ENCODE measurements around the gene NAB2.

Gene NAB2

DNA sequence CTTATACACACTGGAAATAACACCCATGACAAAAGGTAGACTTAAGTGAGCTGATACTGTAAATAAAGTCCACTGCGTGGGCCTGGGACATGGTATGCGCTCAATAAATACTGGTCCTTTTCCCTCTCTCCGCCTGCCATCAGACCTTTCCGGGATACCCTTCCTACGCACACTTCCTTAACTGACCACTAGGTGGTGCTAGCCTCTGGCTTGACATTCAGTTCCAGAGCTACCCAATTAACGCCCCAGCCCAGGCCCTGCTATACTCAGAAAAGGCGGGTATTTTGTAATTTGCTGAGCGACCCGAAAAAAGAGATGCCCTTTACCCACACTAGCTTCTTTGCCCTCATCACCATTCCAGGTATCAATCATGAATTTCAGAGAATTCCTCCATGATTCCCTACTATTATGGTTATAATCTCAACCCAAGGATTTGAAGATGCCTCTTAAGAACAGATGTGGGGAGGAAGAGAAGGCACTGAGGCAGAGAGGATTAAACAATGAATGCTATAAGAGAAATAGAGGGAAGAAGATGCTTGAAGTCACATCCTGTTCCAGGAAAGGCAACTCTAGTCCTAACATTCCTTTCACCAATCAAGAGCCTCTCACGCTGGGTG lies 35.5 kb downstream of the NAB2 start:
- H3K56ac ChIP-seq (ENCODE audit: low read length) = no peak overlapping the region
- H3K4me1 ChIP-seq (ENCODE audit: control insufficient read depth, low read depth, low read length) = no peaks in the 10 kb centered on the region
- H3K18ac ChIP-seq (ENCODE audit: low read length) = no peak overlapping the region
- no peaks in the 10 kb centered on the region for H3K79me1 ChIP-seq (ENCODE audit: low read length)
- H3K4ac ChIP-seq (ENCODE audit: low read depth, low read length) = no peak overlapping the region
- DNase-seq = peak; percentile 83
- no peak overlapping the region for H3K4me3 ChIP-seq (ENCODE audit: low read length)
- no peaks in the 10 kb centered on the region for H3K36me3 ChIP-seq (ENCODE audit: control insufficient read depth, insufficient read depth, low read length)
- no peak overlapping the region for H3K27ac ChIP-seq (ENCODE audit: low read depth, low read length)
- no peak overlapping the region for H3K23ac ChIP-seq (ENCODE audit: low read length)
- no peak overlapping the region for H4K8ac ChIP-seq (ENCODE audit: low read depth, low read length)
- WGBS (ENCODE audit: extremely low coverage, insufficient coverage, low lambda C conversion rate) = no CpG with 5 or more reads among the region's 10 CpGs
- H2BK15ac ChIP-seq (replicated peaks; ENCODE audit: low read depth) = no peak overlapping the region
- H4K5ac ChIP-seq (ENCODE audit: low read length) = no peak overlapping the region
- no peaks in the 10 kb centered on the region for H3K27me3 ChIP-seq (ENCODE audit: insufficient read depth, low read length, poor library complexity)
- H3K79me2 ChIP-seq (ENCODE audit: control insufficient read depth, insufficient read depth, low read length) = peaks cover 3% of the 10 kb centered on the region
- no peak overlapping the region for H2BK120ac ChIP-seq (ENCODE audit: low read depth, low read length)
- peak overlapping the region; percentile 5 for H3K9ac ChIP-seq (ENCODE audit: low read length)
- no peak overlapping the region for H3K4me2 ChIP-seq (ENCODE audit: low read length)
- no peak overlapping the region for H2BK5ac ChIP-seq (ENCODE audit: low read length)
- no peak overlapping the region for H2AK5ac ChIP-seq (ENCODE audit: low read length)

DNA sequence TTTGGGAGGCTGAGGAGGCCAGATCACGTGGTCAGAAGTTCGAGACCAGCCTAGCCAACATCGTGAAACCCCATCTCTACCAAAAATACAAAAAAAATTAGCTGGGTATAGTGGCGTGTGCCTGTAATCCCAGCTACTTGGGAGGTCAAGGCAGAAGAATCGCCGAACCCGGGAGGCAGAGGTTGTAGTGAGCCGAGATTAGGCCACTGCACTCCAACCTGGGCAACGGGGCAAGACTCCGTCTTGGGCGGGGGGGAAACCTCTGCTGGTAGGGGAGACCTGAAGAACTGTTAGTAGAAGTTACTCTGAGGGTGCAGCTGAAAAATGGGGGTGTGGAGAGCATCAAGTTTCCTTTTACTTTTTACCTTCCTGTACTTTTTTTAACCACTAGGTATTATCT lies 37.1 kb downstream of the NAB2 start:
- Histone ChIP-seq H3K4me3 (ENCODE audit: low read length) (no peak overlapping the region), H3K4me2 (ENCODE audit: low read length) (no peak overlapping the region), H3K27me3 (ENCODE audit: insufficient read depth, low read length, poor library complexity) (no peaks in the 10 kb centered on the region), H4K8ac (ENCODE audit: low read depth, low read length) (no peak overlapping the region), H2AK5ac (ENCODE audit: low read length) (no peak overlapping the region), H2BK5ac (ENCODE audit: low read length) (no peak overlapping the region), H3K18ac (ENCODE audit: low read length) (no peak overlapping the region), H3K23ac (ENCODE audit: low read length) (no peak overlapping the region), H3K36me3 (ENCODE audit: control insufficient read depth, insufficient read depth, low read length) (no peaks in the 10 kb centered on the region), H4K5ac (ENCODE audit: low read length) (no peak overlapping the region), H3K4me1 (ENCODE audit: control insufficient read depth, low read depth, low read length) (peaks cover 5% of the 10 kb centered on the region), H3K9ac (ENCODE audit: low read length) (no peak overlapping the region), H3K4ac (ENCODE audit: low read depth, low read length) (no peak overlapping the region), H2BK15ac (replicated peaks; ENCODE audit: low read depth) (no peak overlapping the region), H3K79me2 (ENCODE audit: control insufficient read depth, insufficient read depth, low read length) (peaks cover 19% of the 10 kb centered on the region), H3K79me1 (ENCODE audit: low read length) (peaks cover 4% of the 10 kb centered on the region), H3K56ac (ENCODE audit: low read length) (no peak overlapping the region), H3K27ac (ENCODE audit: low read depth, low read length) (no peak overlapping the region), H2BK120ac (ENCODE audit: low read depth, low read length) (no peak overlapping the region)
- WGBS (ENCODE audit: extremely low coverage, insufficient coverage, low lambda C conversion rate) = no CpG with 5 or more reads among the region's 11 CpGs
- no peak for DNase-seq

DNA sequence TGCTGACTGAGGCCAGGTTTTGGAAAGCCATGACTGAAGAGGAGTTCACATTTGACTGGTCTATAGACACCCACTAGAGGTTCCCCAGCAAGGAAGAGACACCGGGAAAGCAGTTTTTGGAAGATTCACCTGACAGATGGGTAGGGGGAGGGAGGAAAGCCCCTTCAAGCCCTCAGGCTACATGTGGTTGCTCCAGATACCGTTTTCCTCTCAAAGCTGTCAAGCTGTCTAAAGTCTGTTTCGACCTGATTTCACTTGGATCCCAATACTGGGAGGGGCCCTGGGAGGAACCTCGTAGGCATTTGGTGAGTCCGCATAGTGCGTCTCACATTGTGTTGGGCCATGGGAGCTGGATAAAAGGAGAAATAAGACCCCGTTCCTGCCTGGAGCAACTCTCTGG lies 37.6 kb downstream of the NAB2 start:
- Histone ChIP-seq H3K79me2 (ENCODE audit: control insufficient read depth, insufficient read depth, low read length) (peaks cover 24% of the 10 kb centered on the region), H2AK5ac (ENCODE audit: low read length) (no peak overlapping the region), H3K23ac (ENCODE audit: low read length) (no peak overlapping the region), H4K5ac (ENCODE audit: low read length) (no peak overlapping the region), H2BK5ac (ENCODE audit: low read length) (no peak overlapping the region), H3K4me1 (ENCODE audit: control insufficient read depth, low read depth, low read length) (peaks cover 5% of the 10 kb centered on the region), H3K56ac (ENCODE audit: low read length) (no peak overlapping the region), H3K36me3 (ENCODE audit: control insufficient read depth, insufficient read depth, low read length) (no peaks in the 10 kb centered on the region), H3K4me3 (ENCODE audit: low read length) (no peak overlapping the region), H4K8ac (ENCODE audit: low read depth, low read length) (no peak overlapping the region), H3K4me2 (ENCODE audit: low read length) (no peak overlapping the region), H3K4ac (ENCODE audit: low read depth, low read length) (no peak overlapping the region), H3K27me3 (ENCODE audit: insufficient read depth, low read length, poor library complexity) (no peaks in the 10 kb centered on the region), H3K18ac (ENCODE audit: low read length) (no peak overlapping the region), H2BK15ac (replicated peaks; ENCODE audit: low read depth) (no peak overlapping the region), H3K27ac (ENCODE audit: low read depth, low read length) (no peak overlapping the region), H2BK120ac (ENCODE audit: low read depth, low read length) (no peak overlapping the region), H3K9ac (ENCODE audit: low read length) (no peak overlapping the region), H3K79me1 (ENCODE audit: low read length) (peaks cover 6% of the 10 kb centered on the region)
- no CpG with 5 or more reads among the region's 7 CpGs for WGBS (ENCODE audit: extremely low coverage, insufficient coverage, low lambda C conversion rate)
- DNase-seq = no peak

DNA sequence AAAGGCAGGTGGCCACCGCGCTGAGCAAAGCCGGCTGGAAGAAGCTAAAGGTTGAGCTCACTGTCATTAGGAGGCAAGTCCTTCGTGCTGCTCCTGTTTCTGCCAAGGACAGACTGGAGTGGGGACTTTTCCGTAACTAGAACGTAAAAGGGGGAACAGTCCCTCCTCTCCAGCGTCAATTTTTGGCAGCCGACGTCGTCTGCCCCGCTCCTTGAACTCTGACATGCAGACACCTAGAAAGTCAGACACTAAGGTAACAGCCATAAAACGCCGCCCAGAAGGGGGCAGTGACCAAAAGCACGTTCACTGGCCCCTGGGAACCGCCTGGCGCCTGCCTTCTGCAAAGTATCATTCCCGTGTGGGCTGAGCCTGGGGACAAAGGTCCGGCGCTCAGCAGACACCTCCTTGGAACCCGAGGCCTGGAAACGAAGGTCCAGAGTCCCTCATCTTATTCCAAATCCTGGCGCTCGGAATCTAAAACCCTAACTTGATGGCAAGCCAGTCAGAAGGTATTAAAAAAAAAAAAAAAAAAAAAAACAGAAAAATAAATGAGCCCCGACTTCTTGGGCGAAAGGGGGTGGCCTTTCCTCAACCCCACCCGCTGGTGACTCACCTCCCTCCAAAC lies 38.3 kb downstream of the NAB2 start:
- no peak overlapping the region for H2BK15ac ChIP-seq (replicated peaks; ENCODE audit: low read depth)
- H3K36me3 ChIP-seq (ENCODE audit: control insufficient read depth, insufficient read depth, low read length) = no peaks in the 10 kb centered on the region
- peak overlapping the region; percentile 75 for H3K4me2 ChIP-seq (ENCODE audit: low read length)
- peak overlapping the region; percentile 90 for H3K56ac ChIP-seq (ENCODE audit: low read length)
- WGBS (ENCODE audit: extremely low coverage, insufficient coverage, low lambda C conversion rate) = no CpG with 5 or more reads among the region's 26 CpGs
- no peak overlapping the region for H2BK5ac ChIP-seq (ENCODE audit: low read length)
- no peaks in the 10 kb centered on the region for H3K27me3 ChIP-seq (ENCODE audit: insufficient read depth, low read length, poor library complexity)
- peak overlapping the region; percentile 61 for H3K4me3 ChIP-seq (ENCODE audit: low read length)
- H2BK120ac ChIP-seq (ENCODE audit: low read depth, low read length) = no peak overlapping the region
- no peak overlapping the region for H3K23ac ChIP-seq (ENCODE audit: low read length)
- H3K27ac ChIP-seq (ENCODE audit: low read depth, low read length) = no peak overlapping the region
- peak overlapping the region; percentile 78 for H3K9ac ChIP-seq (ENCODE audit: low read length)
- H3K4me1 ChIP-seq (ENCODE audit: control insufficient read depth, low read depth, low read length) = peaks cover 10% of the 10 kb centered on the region
- H4K8ac ChIP-seq (ENCODE audit: low read depth, low read length) = no peak overlapping the region
- peaks cover 9% of the 10 kb centered on the region for H3K79me1 ChIP-seq (ENCODE audit: low read length)
- no peak overlapping the region for H3K18ac ChIP-seq (ENCODE audit: low read length)
- no peak overlapping the region for H3K4ac ChIP-seq (ENCODE audit: low read depth, low read length)
- no peak overlapping the region for H2AK5ac ChIP-seq (ENCODE audit: low read length)
- H3K79me2 ChIP-seq (ENCODE audit: control insufficient read depth, insufficient read depth, low read length) = peaks cover 31% of the 10 kb centered on the region
- DNase-seq = peak; percentile 89
- H4K5ac ChIP-seq (ENCODE audit: low read length) = no peak overlapping the region

DNA sequence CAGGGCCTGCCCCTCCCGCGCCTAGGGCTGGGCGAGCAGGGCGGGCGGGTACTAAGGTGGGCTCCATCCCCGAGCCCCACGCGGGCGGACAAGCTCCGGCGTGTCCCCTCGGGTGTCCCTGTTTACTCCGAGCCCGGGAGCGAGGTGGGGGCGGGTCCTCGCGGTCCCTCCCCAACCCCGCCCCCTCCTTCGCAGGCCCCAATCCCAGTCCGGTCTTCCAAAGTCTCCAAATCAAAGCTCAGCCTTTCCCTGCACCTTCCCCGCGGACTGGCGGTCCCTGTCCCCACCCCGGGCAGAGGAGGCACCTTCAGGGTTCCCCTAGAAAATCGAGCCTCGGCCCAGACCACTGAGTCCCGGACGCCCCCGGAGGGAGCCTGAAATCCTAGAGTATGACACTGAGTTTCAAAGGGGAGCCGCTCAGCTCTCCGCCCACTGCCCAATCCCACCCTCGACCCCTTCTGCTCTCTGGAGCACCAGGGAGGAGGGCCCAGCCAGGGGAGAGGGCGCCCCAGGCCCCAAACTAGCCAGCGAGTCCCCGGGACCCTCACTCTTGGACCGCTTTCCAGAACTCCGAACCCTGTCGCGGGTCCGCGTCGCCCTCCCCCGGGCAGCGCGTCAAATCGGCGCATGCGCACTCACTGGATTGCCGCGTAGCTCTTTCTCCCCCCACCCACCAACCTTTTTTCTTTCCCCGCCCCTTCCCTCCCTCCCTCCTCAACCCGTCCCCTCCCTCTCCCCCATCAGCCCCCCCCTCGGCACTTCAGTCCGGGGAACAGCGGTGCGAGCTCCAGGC lies 39.0 kb downstream of the NAB2 start, which contains the start of gene LRP1:
TSS of gene LRP1 (plus strand) at position 758 of the 793 bp plus-strand sequence. CDS start 482 bp downstream, outside the sequence.
- H3K79me2 ChIP-seq (ENCODE audit: control insufficient read depth, insufficient read depth, low read length) = peaks cover 36% of the 10 kb centered on the region
- peak within 1 kb of the TSS; percentile 80 for H3K4me3 ChIP-seq (ENCODE audit: low read length)
- H4K5ac ChIP-seq (ENCODE audit: low read length) = no peak within 1 kb of the TSS
- H3K27me3 ChIP-seq (ENCODE audit: insufficient read depth, low read length, poor library complexity) = no peaks in the 10 kb centered on the region
- H2BK5ac ChIP-seq (ENCODE audit: low read length) = peak within 1 kb of the TSS; percentile 87
- DNase-seq = peak; percentile 88
- H3K27ac ChIP-seq (ENCODE audit: low read depth, low read length) = peak within 1 kb of the TSS; percentile 94
- H4K8ac ChIP-seq (ENCODE audit: low read depth, low read length) = peak within 1 kb of the TSS; percentile 65
- H3K4me1 ChIP-seq (ENCODE audit: control insufficient read depth, low read depth, low read length) = peaks cover 15% of the 10 kb centered on the region
- no CpG with 5 or more reads among the region's 57 CpGs for WGBS (ENCODE audit: extremely low coverage, insufficient coverage, low lambda C conversion rate)
- peak within 1 kb of the TSS; percentile 85 for H2BK120ac ChIP-seq (ENCODE audit: low read depth, low read length)
- H3K4ac ChIP-seq (ENCODE audit: low read depth, low read length) = peak within 1 kb of the TSS; percentile 98
- H3K36me3 ChIP-seq (ENCODE audit: control insufficient read depth, insufficient read depth, low read length) = no peaks in the 10 kb centered on the region
- peaks cover 13% of the 10 kb centered on the region for H3K79me1 ChIP-seq (ENCODE audit: low read length)
- no peak within 1 kb of the TSS for H2BK15ac ChIP-seq (replicated peaks; ENCODE audit: low read depth)
- peak within 1 kb of the TSS; percentile 97 for H3K18ac ChIP-seq (ENCODE audit: low read length)
- peak within 1 kb of the TSS; percentile 89 for H3K4me2 ChIP-seq (ENCODE audit: low read length)
- peak within 1 kb of the TSS; percentile 98 for H3K56ac ChIP-seq (ENCODE audit: low read length)
- H2AK5ac ChIP-seq (ENCODE audit: low read length) = no peak within 1 kb of the TSS
- H3K9ac ChIP-seq (ENCODE audit: low read length) = peak within 1 kb of the TSS; percentile 98
- peak within 1 kb of the TSS; percentile 83 for H3K23ac ChIP-seq (ENCODE audit: low read length)
